Raji (cell line): ENCODE data around the gene ATP6V1C2.

Source experiments
- POLR2A ChIP-seq: IDR thresholded peaks from 2 replicates; pipeline ENCODE4 v1.6.1; 2011; ENCODE audit warnings: low read depth, low read length, control low read depth; ENCODE audit not compliant: insufficient read depth

ATP6V1C2 gene

GRCh38 chr2:10716581-10716980 is 4.8 kb upstream of the ATP6V1C2 start:
- no peak for TF ChIP-seq POLR2A

- no peak for TF ChIP-seq POLR2A
Observed at GRCh38 chr2:10717628-10718027, 3.8 kb upstream of the ATP6V1C2 start.

- no peak for TF ChIP-seq POLR2A
Observed at GRCh38 chr2:10720306-10720705, 1.1 kb upstream of the ATP6V1C2 start.

- TF ChIP-seq POLR2A, result no peak
Observed at GRCh38 chr2:10720947-10721395, 459 bp upstream of the ATP6V1C2 start.

GRCh38 chr2:10722252-10722825 is 909 bp downstream of the ATP6V1C2 start:
- TF ChIP-seq POLR2A, result no peak

- no peak for TF ChIP-seq POLR2A
Observed at GRCh38 chr2:10732924-10733565, 11.6 kb downstream of the ATP6V1C2 start.

- TF ChIP-seq POLR2A, result no peak
Observed at GRCh38 chr2:10733566-10733925, 12.1 kb downstream of the ATP6V1C2 start.

GRCh38 chr2:10733980-10734379 is 12.6 kb downstream of the ATP6V1C2 start:
- no peak for TF ChIP-seq POLR2A

- no peak for TF ChIP-seq POLR2A
Observed at GRCh38 chr2:10738192-10738591, 16.8 kb downstream of the ATP6V1C2 start.

- no peak for TF ChIP-seq POLR2A
Observed at GRCh38 chr2:10740226-10740625, 18.8 kb downstream of the ATP6V1C2 start.

GRCh38 chr2:10741139-10741538 is 19.7 kb downstream of the ATP6V1C2 start:
- no peak for TF ChIP-seq POLR2A

- TF ChIP-seq POLR2A, result no peak
Observed at GRCh38 chr2:10742666-10743065, 21.2 kb downstream of the ATP6V1C2 start.

GRCh38 chr2:10750610-10751009 is 29.2 kb downstream of the ATP6V1C2 start:
- no peak for TF ChIP-seq POLR2A

GRCh38 chr2:10752236-10752635 is 30.8 kb downstream of the ATP6V1C2 start:
- no peak for TF ChIP-seq POLR2A

- TF ChIP-seq POLR2A, result no peak
Observed at GRCh38 chr2:10753156-10753555, 31.7 kb downstream of the ATP6V1C2 start.

- no peak for TF ChIP-seq POLR2A
Observed at GRCh38 chr2:10753876-10754275, 32.4 kb downstream of the ATP6V1C2 start.

GRCh38 chr2:10755621-10756020 is 34.2 kb downstream of the ATP6V1C2 start:
- TF ChIP-seq POLR2A, result no peak
